A549 (cell line): ENCODE measurements around the gene OMP. TPM values are rescaled to one million over a fixed set of nuclear protein-coding genes. Genes with fewer than 3 reads are reported as not detected.
A peak's percentile ranks its signal among the peaks of the same experiment; 100 is the strongest.

Experiments used
- ATAC-seq, 2 experiments: fragments of 200-7000 bp in 1 of 2; fragments of >200 bp in 1 of 2; cut with Nextera tagmentation in 1 of 2; cut with Tn5 transposase in 1 of 2; 3 replicates each; pipeline versions ENCODE4 v1.8.0 to v1.9.1; 2018 to 2020; ENCODE audit warnings: mild to moderate bottlenecking in 1 of 2, moderate library complexity in 1 of 2
- CTCF ChIA-PET: fragments of 300-600 bp; sonication (Branson Sonifier 250); formaldehyde crosslinking; extraction: SDS; loops from one replicate; lab custom pipeline; 2021; ENCODE audit warnings: antibody characterized with exemption, inconsistent platforms; lab: Yijun Ruan, JAX
- POLR2A ChIA-PET: fragments of 350-600 bp; formaldehyde crosslinking; extraction: SDS; loops from one replicate; lab custom pipeline; 2021; ENCODE audit warnings: antibody characterized with exemption, inconsistent platforms; lab: Yijun Ruan, JAX
- DNase-seq, 2 experiments: peaks; one replicate each; pipeline versions ENCODE4 v3.0.0 to v3.0.0-alpha.2; 2011 to 2016; ENCODE audit warnings: low read depth in 1 of 2, low spot score in 1 of 2
- FAIRE-seq: peaks from 2 replicates; lab custom pipeline; 2011; peaks lifted over from hg19 to GRCh38; lab: Jason Lieb, UNC
- H3K27ac ChIP-seq, 2 experiments: fragments of >200 bp; sonication (Bioruptor Twin); formaldehyde crosslinking; 3 replicates each; pipeline ENCODE4 v1.5.1; 2016 to 2017
- H3K4me1 ChIP-seq: fragments of >200 bp; sonication (Bioruptor Twin); formaldehyde crosslinking; 3 replicates; pipeline ENCODE4 v1.6.1; 2016
- H3K4me2 ChIP-seq: fragments of >200 bp; sonication (Bioruptor Twin); formaldehyde crosslinking; 3 replicates; pipeline ENCODE4 v1.6.1; 2016
- H3K4me3 ChIP-seq: fragments of >200 bp; sonication (Bioruptor Twin); formaldehyde crosslinking; 3 replicates; pipeline ENCODE4 v1.5.1; 2016
- H3K9me3 ChIP-seq: fragments of >200 bp; sonication (Bioruptor Twin); formaldehyde crosslinking; 3 replicates; pipeline ENCODE4 v1.6.1; 2016
- BCL3 ChIP-seq: fragments of >200 bp; sonication (Bioruptor Twin); formaldehyde crosslinking; IDR thresholded peaks from 3 replicates; pipeline ENCODE4 v1.6.1; 2016
- BHLHE40 ChIP-seq: IDR thresholded peaks from 2 replicates; pipeline ENCODE4 v1.6.1; 2012; ENCODE audit warnings: low read depth, low read length, inconsistent platforms
- CBX8 ChIP-seq: fragments of 200-600 bp; sonication (generic); IDR thresholded peaks from 2 replicates; pipeline ENCODE4 v1.6.1; 2016
- CEBPB ChIP-seq, 2 experiments: fragments of >200 bp in 1 of 2; sonication (Bioruptor Twin) in 1 of 2; formaldehyde crosslinking in 1 of 2; IDR thresholded peaks; 2 replicates each; pipeline ENCODE4 v1.6.1; 2012 to 2016
- CHD4 ChIP-seq: fragments of 200-600 bp; sonication (generic); IDR thresholded peaks from 2 replicates; pipeline ENCODE4 v1.6.1; 2016; ENCODE audit warnings: antibody characterized with exemption, mild to moderate bottlenecking, borderline replicate concordance
- E2F6 ChIP-seq: IDR thresholded peaks from 2 replicates; pipeline ENCODE4 v1.6.1; 2012; ENCODE audit warnings: low read depth, borderline replicate concordance
- EHMT2 ChIP-seq: fragments of 200-600 bp; sonication (generic); IDR thresholded peaks from 2 replicates; pipeline ENCODE4 v1.6.1; 2016; ENCODE audit warnings: antibody characterized with exemption, low read depth, mild to moderate bottlenecking, moderate library complexity
- ELK1 ChIP-seq: fragments of 150-350 bp; IDR thresholded peaks from 2 replicates; pipeline ENCODE4 v1.6.1; 2014; ENCODE audit warnings: low read depth, mild to moderate bottlenecking, low read length
- ESRRA ChIP-seq: fragments of 150-350 bp; IDR thresholded peaks from 2 replicates; pipeline ENCODE4 v1.6.1; 2014; ENCODE audit warnings: mild to moderate bottlenecking, low read length, borderline replicate concordance
- FOSB ChIP-seq: fragments of 250-450 bp; sonication (Bioruptor Pico); IDR thresholded peaks from 2 replicates; pipeline ENCODE4 v1.5.0; 2020; ENCODE audit warnings: mild to moderate bottlenecking, moderate library complexity
- FOSL2 ChIP-seq, 2 experiments: fragments of 450-650 bp in 1 of 2; fragments of >200 bp in 1 of 2; sonication (Bioruptor Twin) in 1 of 2; formaldehyde crosslinking; IDR thresholded peaks; 2 replicates each; pipeline versions ENCODE4 v1.5.0 to v1.6.1; 2016 to 2020; ENCODE audit warnings: mild to moderate bottlenecking in 1 of 2, moderate library complexity in 1 of 2
- FOXS1 ChIP-seq: fragments of 250-450 bp; sonication (Bioruptor Pico); IDR thresholded peaks from 2 replicates; pipeline ENCODE4 v1.5.0; 2020; ENCODE audit warnings: mild to moderate bottlenecking, moderate library complexity
- HDAC2 ChIP-seq: fragments of 200-600 bp; sonication (generic); IDR thresholded peaks from 2 replicates; pipeline ENCODE4 v1.6.1; 2016
- HES2 ChIP-seq: fragments of >200 bp; sonication (Bioruptor Twin); formaldehyde crosslinking; IDR thresholded peaks from 2 replicates; pipeline ENCODE4 v1.6.1; 2016
- HEYL ChIP-seq: fragments of 250-450 bp; sonication (Bioruptor Pico); IDR thresholded peaks from 2 replicates; pipeline ENCODE4 v1.8.0; 2021; ENCODE audit warnings: mild to moderate bottlenecking, moderate library complexity
- JUN ChIP-seq, 2 experiments: fragments of >200 bp; sonication (Bioruptor Twin); formaldehyde crosslinking; IDR thresholded peaks; 2 replicates in 1 of 2; 3 replicates in 1 of 2; pipeline ENCODE4 v1.6.1; 2016 to 2017
- JUNB ChIP-seq: fragments of >200 bp; sonication (Bioruptor Twin); formaldehyde crosslinking; IDR thresholded peaks from 2 replicates; pipeline ENCODE4 v1.6.1; 2016
- KDM5A ChIP-seq: fragments of 200-600 bp; sonication (generic); IDR thresholded peaks from 2 replicates; pipeline ENCODE4 v1.6.1; 2016; ENCODE audit warnings: antibody characterized with exemption, mild to moderate bottlenecking
- MAZ ChIP-seq: fragments of 150-350 bp; IDR thresholded peaks from 2 replicates; pipeline ENCODE4 v1.6.1; 2014; ENCODE audit warnings: antibody characterized with exemption, low read depth, low read length, borderline replicate concordance
- NFE2L2 ChIP-seq: fragments of 150-350 bp; conservative IDR thresholded peaks from 2 replicates; pipeline ENCODE4 v1.6.1; 2014; ENCODE audit warnings: low read length
- NPAS2 ChIP-seq: fragments of 250-450 bp; sonication (Bioruptor Pico); IDR thresholded peaks from 2 replicates; pipeline ENCODE4 v1.8.0; 2022; ENCODE audit warnings: mild to moderate bottlenecking, moderate library complexity, borderline replicate concordance
- PBX3 ChIP-seq: IDR thresholded peaks from 2 replicates; pipeline ENCODE4 v1.6.1; 2012
- PHF8 ChIP-seq: fragments of 200-600 bp; sonication (generic); IDR thresholded peaks from 2 replicates; pipeline ENCODE4 v1.6.1; 2016; ENCODE audit warnings: low read depth, mild to moderate bottlenecking, antibody characterized with exemption, moderate library complexity, borderline replicate concordance
- RAD21 ChIP-seq, 2 experiments: fragments of >200 bp in 1 of 2; sonication (Bioruptor Twin) in 1 of 2; formaldehyde crosslinking in 1 of 2; IDR thresholded peaks in 1 of 2; conservative IDR thresholded peaks in 1 of 2; 2 replicates in 1 of 2; 3 replicates in 1 of 2; pipeline ENCODE4 v1.6.1; 2012 to 2018; ENCODE audit warnings: inconsistent platforms in 1 of 2
- SREBF2 ChIP-seq: fragments of 450-650 bp; IDR thresholded peaks from 2 replicates; pipeline ENCODE4 v1.6.1; 2014; ENCODE audit warnings: mild to moderate bottlenecking, moderate library complexity
- ZFP36 ChIP-seq: fragments of 450-650 bp; IDR thresholded peaks from 2 replicates; pipeline ENCODE4 v1.6.1; 2014; ENCODE audit warnings: borderline replicate concordance; ENCODE audit not compliant: partially characterized antibody
- WGBS: methylation state at CpG from one replicate; pipeline ENCODE4 v1.1.6; 2017; ENCODE audit errors: missing lambda C conversion rate; 5-methylcytosine and 5-hydroxymethylcytosine counted together
- polyA plus RNA-seq, 4 experiments: library from polyadenylated mRNA; depleted of rRNA in 3 of 4; stranded (reverse); fragments of >200 nt; fragmentation: RNase III in 1 of 4; extraction: RNeasy Plus Mini Kit Qiagen cat#74134 plus additional on column Dnase treatment in 1 of 4; gene quantifications; 2 replicates in 3 of 4; 3 replicates in 1 of 4; pipeline ENCODE4 v1.2.3, GENCODE V29; 2011 to 2017

Gene OMP
- polyA plus RNA-seq, 2 of the 4 experiments (the other 2 are of a cell fraction): not detected

- TF ChIP-seq ELK1 (no peak), SREBF2 (no peak), BHLHE40 (no peak), FOSL2 (IDR thresholded peaks at IDR 0.05) (no peak), FOSL2 (CRISPR knock-in tag; IDR thresholded peaks at IDR 0.05) (no peak), NFE2L2 (no peak), JUNB (no peak)
These were observed 8.2 kb downstream of the OMP start (continued) for GRCh38 chr11:77110836-77111235.

GRCh38 chr11:77111277-77111676 lies 8.6 kb downstream of the OMP start:
- POLR2A ChIA-PET: interaction anchor here (1.0 kb wide), 1 partner anchor 45 kb away, joined by 4 read pairs; the partner anchor contains the start of gene CAPN5
- no peak for TF ChIP-seq HEYL
- no peak for TF ChIP-seq MAZ
- TF ChIP-seq ESRRA: no peak
- TF ChIP-seq CHD4: no peak
- Histone ChIP-seq H3K27ac (peak overlapping the region in 1 of 2 experiments; percentile 71; a peak in 1 of 6 replicates), H3K9me3 (no peaks in the 10 kb centered on the region), H3K4me3 (no peak overlapping the region), H3K4me2 (no peak overlapping the region), H3K4me1 (peaks cover 54% of the 10 kb centered on the region)
- DNase-seq (no peak), ATAC-seq (no peak), FAIRE-seq (no peak)
- WGBS: 85% methylated on average over 3 of the region's 3 CpGs
- CTCF ChIA-PET: interaction anchor here (0.6 to 23.6 kb wide), 6 partner anchors 8 to 77 kb away, joined by 3 to 290 read pairs (median 46); partner anchors contain the start of genes MYO7A and OMP

GRCh38 chr11:77111946-77112345 lies 9.3 kb downstream of the OMP start:
- no peak overlapping the region for H3K4me3 ChIP-seq
- FAIRE-seq: no peak
- TF ChIP-seq HDAC2 (no peak), KDM5A (no peak), FOSB (CRISPR knock-in tag) (no peak), BHLHE40 (no peak)
- TF ChIP-seq, all 56 proteins: peak for 0
- 87% methylated on average over 6 of the region's 6 CpGs for WGBS
- no peak for ATAC-seq
- H3K27ac ChIP-seq: no peak overlapping the region
- POLR2A ChIA-PET: interaction anchor here (1.0 kb wide), 1 partner anchor 45 kb away, joined by 4 read pairs; the partner anchor contains the start of gene CAPN5
- CTCF ChIA-PET: interaction anchor here (0.6 to 23.6 kb wide), 11 partner anchors 8 to 76 kb away, joined by 3 to 290 read pairs (median 22); partner anchors contain the start of genes MYO7A and OMP
- H3K4me1 ChIP-seq: peaks cover 47% of the 10 kb centered on the region
- DNase-seq: no peak
- H3K9me3 ChIP-seq: no peaks in the 10 kb centered on the region
- H3K4me2 ChIP-seq: no peak overlapping the region

- Histone ChIP-seq H3K4me2 (no peak overlapping the region), H3K4me3 (no peak overlapping the region), H3K4me1 (peaks cover 38% of the 10 kb centered on the region), H3K27ac (peak overlapping the region in 1 of 2 experiments; percentile 48; a peak in 3 of 6 replicates), H3K9me3 (no peaks in the 10 kb centered on the region)
- 91% methylated on average over 16 of the region's 20 CpGs for WGBS
- ChIA-PET POLR2A (no interaction called here), CTCF (interaction anchor here (0.7 to 23.6 kb wide), 19 partner anchors 9 to 506 kb away, joined by 3 to 290 read pairs (median 5); partner anchors contain the start of genes MYO7A and OMP)
- ATAC-seq (no peak), FAIRE-seq (no peak), DNase-seq (no peak)
- TF ChIP-seq FOXS1 (CRISPR knock-in tag): no peak
- no peak for TF ChIP-seq ZFP36
- no peak for TF ChIP-seq HES2
- TF ChIP-seq PBX3: no peak
- no peak for TF ChIP-seq CEBPB (IDR thresholded peaks at IDR 0.05)
- no peak for TF ChIP-seq PHF8
- no peak for TF ChIP-seq RAD21 (conservative IDR thresholded peaks at IDR 0.05 in 1 of 2, IDR thresholded peaks at IDR 0.05 in 1 of 2)
- no peak for TF ChIP-seq EHMT2
- no peak for TF ChIP-seq NPAS2 (CRISPR knock-in tag)
- no peak for TF ChIP-seq CBX8
- TF ChIP-seq E2F6: no peak
- no peak for TF ChIP-seq BCL3
- TF ChIP-seq HEYL: no peak
- TF ChIP-seq JUN (IDR thresholded peaks at IDR 0.05): no peak
These were observed 10.2 kb downstream of the OMP start for GRCh38 chr11:77112641-77113381.
